Measurements from ENCODE around the gene PNPLA3.

- no peak for TF ChIP-seq POLR2A (IDR thresholded peaks at IDR 0.05; ENCODE audit: low read depth, low read length)
- no peak for TF ChIP-seq CTCF (conservative IDR thresholded peaks at IDR 0.05; ENCODE audit: low read depth, low read length)
- no peak for TF ChIP-seq CEBPB (IDR thresholded peaks at IDR 0.05; ENCODE audit: low read depth, low read length)
- TF ChIP-seq RFX5 (IDR thresholded peaks at IDR 0.05; ENCODE audit: low read depth, low read length) = no peak
- TF ChIP-seq FOS (IDR thresholded peaks at IDR 0.05; ENCODE audit: low read depth, low read length) = no peak
Measured at GRCh38 chr22:43909708-43910107, 13.9 kb upstream of the PNPLA3 start.
